Kidney epithelial cell (primary cell): Measurements from ENCODE around the gene TLE3. TPM values are rescaled to one million over a fixed set of nuclear protein-coding genes. Genes with fewer than 3 reads are reported as not detected.

ENCODE experiments used
- DNase-seq: peaks from one replicate; pipeline ENCODE4 v3.0.0-alpha.2; 2010; ENCODE audit warnings: low read depth
- H3K27me3 ChIP-seq: 2 replicates; pipeline ENCODE4 v1.6.0; 2011; ENCODE audit warnings: low read length; ENCODE audit not compliant: control insufficient read depth, insufficient read depth
- H3K36me3 ChIP-seq: 2 replicates; pipeline ENCODE4 v1.5.1; 2011; ENCODE audit warnings: low read length; ENCODE audit not compliant: control insufficient read depth, insufficient read depth
- H3K4me3 ChIP-seq: 2 replicates; pipeline ENCODE4 v1.5.1; 2011; ENCODE audit warnings: low read depth, mild to moderate bottlenecking, control low read depth, low read length
- total RNA-seq: library from RNA; depleted of rRNA; stranded (reverse); fragments of >200 nt; gene quantifications from 2 replicates; pipeline ENCODE4 v1.2.3, GENCODE V29; 2015
- TF ChIP-seq, protein P1 (sequence below): IDR thresholded peaks from 2 replicates; pipeline ENCODE4 v1.5.1; 2011; ENCODE audit warnings: mild to moderate bottlenecking, moderate library complexity, low read length, control low read depth, inconsistent platforms; ENCODE audit not compliant: insufficient read depth, poor library complexity, severe bottlenecking

TLE3 gene
- total RNA-seq, 1 donor from 2014 or later, result 67.5 TPM

DNA sequence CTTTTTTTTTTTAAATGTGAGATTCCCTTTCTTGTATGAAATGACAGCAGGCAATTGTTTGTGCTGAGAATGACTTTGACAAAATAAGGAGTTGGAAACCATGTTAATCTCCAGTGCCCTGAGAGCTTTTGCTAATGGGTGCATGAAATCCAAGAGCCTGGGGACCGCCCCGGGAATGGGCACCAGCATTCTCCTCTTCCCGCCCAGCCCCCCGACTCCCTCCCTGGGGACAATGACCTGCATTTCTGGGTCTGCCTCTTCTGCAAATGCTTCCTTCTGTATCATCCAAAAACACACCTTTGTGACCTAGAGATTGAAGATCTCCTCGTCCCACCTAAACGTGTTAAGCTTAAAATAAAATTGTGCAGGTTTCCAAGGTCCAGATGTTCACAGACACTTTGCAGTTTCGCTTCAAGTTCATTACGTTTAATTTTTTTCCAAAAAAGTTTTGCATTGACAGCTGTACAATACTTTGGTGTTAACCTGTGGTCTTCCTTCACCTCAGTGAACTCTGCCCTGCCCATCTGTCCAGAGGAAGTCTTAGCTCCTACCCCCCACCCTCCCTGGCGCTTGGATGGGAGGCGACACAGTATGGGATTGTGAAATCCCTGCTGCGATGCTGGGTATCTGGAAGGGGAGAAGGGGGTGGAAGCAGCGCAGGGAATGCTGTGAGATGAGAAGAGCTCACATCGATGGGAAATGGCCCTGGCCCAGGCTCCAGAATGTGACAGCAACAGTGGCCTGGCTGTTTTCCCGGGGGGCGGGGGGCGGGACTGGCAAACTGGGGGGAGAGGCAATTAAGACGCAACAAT lies 50.1 kb downstream of the TLE3 start:
- TF ChIP-seq, protein P1, sequence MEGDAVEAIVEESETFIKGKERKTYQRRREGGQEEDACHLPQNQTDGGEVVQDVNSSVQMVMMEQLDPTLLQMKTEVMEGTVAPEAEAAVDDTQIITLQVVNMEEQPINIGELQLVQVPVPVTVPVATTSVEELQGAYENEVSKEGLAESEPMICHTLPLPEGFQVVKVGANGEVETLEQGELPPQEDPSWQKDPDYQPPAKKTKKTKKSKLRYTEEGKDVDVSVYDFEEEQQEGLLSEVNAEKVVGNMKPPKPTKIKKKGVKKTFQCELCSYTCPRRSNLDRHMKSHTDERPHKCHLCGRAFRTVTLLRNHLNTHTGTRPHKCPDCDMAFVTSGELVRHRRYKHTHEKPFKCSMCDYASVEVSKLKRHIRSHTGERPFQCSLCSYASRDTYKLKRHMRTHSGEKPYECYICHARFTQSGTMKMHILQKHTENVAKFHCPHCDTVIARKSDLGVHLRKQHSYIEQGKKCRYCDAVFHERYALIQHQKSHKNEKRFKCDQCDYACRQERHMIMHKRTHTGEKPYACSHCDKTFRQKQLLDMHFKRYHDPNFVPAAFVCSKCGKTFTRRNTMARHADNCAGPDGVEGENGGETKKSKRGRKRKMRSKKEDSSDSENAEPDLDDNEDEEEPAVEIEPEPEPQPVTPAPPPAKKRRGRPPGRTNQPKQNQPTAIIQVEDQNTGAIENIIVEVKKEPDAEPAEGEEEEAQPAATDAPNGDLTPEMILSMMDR, result no peak
- H3K4me3 ChIP-seq, result no peak overlapping the region

DNA sequence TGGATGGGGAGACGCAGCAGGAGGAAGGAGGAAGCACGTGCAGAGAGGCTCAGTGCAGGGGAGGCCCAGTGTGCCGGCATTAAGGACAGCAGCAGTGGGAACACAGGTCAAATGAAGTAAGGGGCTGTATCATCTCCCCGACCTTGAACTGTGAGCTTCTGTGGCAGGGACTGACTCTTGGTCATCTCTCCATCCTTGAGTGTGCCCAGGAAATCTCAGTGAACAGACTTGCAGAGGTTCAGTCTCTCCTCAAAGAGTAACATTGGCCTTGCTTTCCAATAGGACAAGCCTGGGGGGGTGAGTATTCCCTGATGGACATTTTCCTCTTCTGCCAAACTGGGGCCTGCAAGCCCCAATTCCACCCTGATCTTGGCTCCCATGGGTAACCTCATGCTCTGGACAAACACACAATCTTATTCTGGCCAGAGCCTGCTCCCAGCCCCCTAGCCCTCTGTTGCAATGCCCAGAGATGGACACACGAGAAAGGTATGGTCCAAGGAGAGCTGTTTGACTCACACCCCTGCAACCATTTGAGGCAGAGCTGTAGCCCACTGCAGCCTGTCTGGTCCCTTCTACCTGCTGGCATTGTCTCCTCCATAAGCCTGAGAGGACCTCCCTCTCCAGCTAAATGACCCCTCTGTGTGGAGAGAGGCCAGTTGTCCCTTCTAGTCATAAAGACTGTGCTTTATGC lies 50.9 kb downstream of the TLE3 start:
- DNase-seq, result no peak

More for the DNA sequence above, 50.1 kb downstream of the TLE3 start:
- H3K36me3 ChIP-seq, result peaks cover 7% of the 10 kb centered on the region
- no peaks in the 10 kb centered on the region for H3K27me3 ChIP-seq
- DNase-seq, result no peak

DNA sequence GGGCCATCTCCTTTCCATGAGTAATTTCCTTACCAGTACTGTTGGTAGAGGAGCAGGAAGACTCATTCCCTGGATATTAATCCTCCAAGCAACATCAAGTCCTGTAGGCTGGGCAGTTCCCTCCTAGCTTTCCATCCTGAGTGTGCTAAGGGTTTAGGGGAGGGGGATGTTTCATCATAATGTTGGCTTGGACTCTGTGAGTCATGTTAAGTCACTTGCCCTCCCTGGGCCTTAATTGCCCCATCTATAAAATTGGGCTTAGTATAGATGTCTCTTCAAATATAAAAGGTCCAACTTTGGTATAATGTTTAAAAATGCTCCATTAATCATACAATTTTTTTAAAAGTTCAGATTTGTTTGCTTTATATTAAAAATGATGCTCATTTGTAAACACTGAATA lies 52.7 kb downstream of the TLE3 start:
- DNase-seq, result no peak
- TF ChIP-seq, protein P1, result no peak
- Histone ChIP-seq H3K36me3 (peaks cover 2% of the 10 kb centered on the region), H3K4me3 (no peak overlapping the region), H3K27me3 (no peaks in the 10 kb centered on the region)

More for the DNA sequence above, 50.9 kb downstream of the TLE3 start:
- Histone ChIP-seq H3K27me3 (no peaks in the 10 kb centered on the region), H3K36me3 (peaks cover 5% of the 10 kb centered on the region), H3K4me3 (no peak overlapping the region)
- TF ChIP-seq, protein P1, result no peak

DNA sequence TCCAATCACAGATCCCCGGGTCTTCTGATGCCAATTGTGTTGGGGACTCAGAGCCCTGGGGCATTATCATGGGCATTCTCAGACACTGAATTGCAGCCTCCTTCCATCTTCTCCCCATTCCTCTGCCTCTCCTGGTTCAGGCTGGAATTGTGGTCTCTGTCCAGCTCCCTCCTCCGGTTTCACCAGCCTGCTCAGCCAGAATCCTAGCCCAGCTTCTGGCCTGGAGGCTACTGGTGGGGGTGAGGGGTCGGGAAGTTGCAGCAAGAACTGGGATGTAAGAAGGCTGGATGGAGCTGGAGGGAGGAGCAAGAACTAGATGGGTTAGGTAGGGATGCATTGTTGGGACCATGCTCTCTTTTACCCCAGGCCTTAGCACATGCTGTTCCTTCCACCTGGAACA lies 53.5 kb downstream of the TLE3 start:
- TF ChIP-seq, protein P1, result no peak
- peaks cover under 1% of the 10 kb centered on the region for H3K27me3 ChIP-seq
- no peak overlapping the region for H3K4me3 ChIP-seq
- H3K36me3 ChIP-seq, result no peaks in the 10 kb centered on the region
- DNase-seq, result no peak

DNA sequence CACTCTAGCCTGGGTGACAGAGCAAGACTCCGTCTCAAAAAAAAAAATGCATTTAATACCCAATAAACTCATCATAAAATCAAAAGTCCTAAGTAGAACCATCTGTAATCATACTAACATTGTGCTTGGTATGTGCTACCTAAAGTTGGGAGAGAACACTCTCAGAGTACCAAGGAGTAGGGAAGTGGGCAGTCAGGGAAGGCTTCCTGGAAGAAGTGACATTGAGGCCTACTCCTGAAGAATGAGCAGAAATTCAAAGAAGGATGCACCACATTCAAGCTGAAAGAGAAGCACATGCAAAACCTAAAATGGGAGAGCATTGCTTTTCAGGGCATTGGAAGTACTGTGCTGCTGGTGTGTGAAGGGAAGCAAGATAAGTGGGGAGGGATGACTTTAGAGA lies 54.1 kb downstream of the TLE3 start:
- Histone ChIP-seq H3K4me3 (no peak overlapping the region), H3K36me3 (no peaks in the 10 kb centered on the region), H3K27me3 (peaks cover 3% of the 10 kb centered on the region)
- TF ChIP-seq, protein P1, result no peak
- DNase-seq, result no peak
